ENCODE measurements around the gene RFX2.

GRCh38 chr19:5978606-5979552, 131.4 kb downstream of the RFX2 start:
- no peak for TF ChIP-seq CREB5 (CRISPR knock-in tag; IDR thresholded peaks at IDR 0.05; ENCODE audit: low read depth)
- TF ChIP-seq PPARA (CRISPR knock-in tag; IDR thresholded peaks at IDR 0.05; ENCODE audit: borderline replicate concordance), result no peak
- no peak for TF ChIP-seq PATZ1 (CRISPR knock-in tag; IDR thresholded peaks at IDR 0.05; ENCODE audit: borderline replicate concordance)
- no peak for TF ChIP-seq ZC3H10 (CRISPR knock-in tag; IDR thresholded peaks at IDR 0.05)
- no peak for TF ChIP-seq ARNTL (CRISPR knock-in tag; IDR thresholded peaks at IDR 0.05; ENCODE audit: borderline replicate concordance, low read depth)
- TF ChIP-seq ZFP30 (CRISPR knock-in tag; IDR thresholded peaks at IDR 0.05), result no peak
- TF ChIP-seq CSDC2 (CRISPR knock-in tag; IDR thresholded peaks at IDR 0.05), result no peak
- no peak for TF ChIP-seq RARB (CRISPR knock-in tag; IDR thresholded peaks at IDR 0.05)
